ENCODE data around the gene GNG4. TPM values are rescaled to one million over a fixed set of nuclear protein-coding genes. Genes with fewer than 3 reads are reported as not detected.
"Not testable (repeated sequence)": the region's sequence is repeated elsewhere in the genome, so short reads cannot be mapped to it uniquely, and the experiment has no call there.

Gene GNG4
- total and polyA plus RNA-seq, 3 donors from 2014 or later = 2.9 to 3.3 (median 3.2) TPM

DNA sequence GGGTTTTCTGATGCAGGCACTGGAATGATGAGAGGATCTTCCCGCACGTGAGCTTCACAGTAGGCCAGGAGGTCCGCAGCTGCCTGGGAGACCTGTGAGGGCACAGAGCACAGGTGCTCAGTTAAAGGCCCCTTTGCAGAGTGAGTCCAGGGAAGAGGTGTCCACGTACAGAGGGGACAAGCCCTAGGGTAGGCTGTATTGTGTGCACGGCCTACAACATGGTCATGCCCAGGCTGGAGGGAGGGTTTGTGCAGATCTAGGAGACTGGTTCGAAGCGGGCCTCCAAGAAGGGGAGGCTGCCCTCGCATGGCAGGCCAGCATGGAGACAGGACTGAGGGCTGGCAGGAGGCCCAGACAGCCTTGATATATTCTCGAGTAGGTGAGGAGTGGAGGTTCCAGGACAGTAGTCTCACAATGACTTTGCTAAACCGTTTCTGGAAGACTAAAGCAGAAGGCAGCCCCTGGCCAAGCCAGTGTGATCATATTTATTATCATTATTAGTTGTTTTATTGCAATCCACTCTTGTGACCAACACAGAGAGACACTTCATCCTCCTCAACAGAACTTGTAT, 97.4 kb downstream of the GNG4 start:
- intact Hi-C loops (cut with DNase I; ENCODE audit: low total_unique reads) = no loop called here
- H3K9me3 ChIP-seq = no peaks in the 10 kb centered on the region
- DNase-seq = peak; percentile 23
- H3K4me1 ChIP-seq = no peaks in the 10 kb centered on the region
- no peaks in the 10 kb centered on the region for H3K36me3 ChIP-seq (ENCODE audit: low read depth, missing control alignments)
- H3K27ac ChIP-seq = no peak overlapping the region
- TF ChIP-seq POLR2A (IDR thresholded peaks at IDR 0.05) (no peak), CTCF (IDR thresholded peaks at IDR 0.05) (no peak)
- 77% methylated on average over 9 to 10 of the region's 10 CpGs for WGBS, 2 donors
- H3K27me3 ChIP-seq = no peaks in the 10 kb centered on the region
- no peak overlapping the region for H3K4me3 ChIP-seq

GRCh38 chr1:235549351-235550139, 100.0 kb downstream of the GNG4 start:
- DNase-seq = no peak
- intact Hi-C loops (cut with DNase I; ENCODE audit: low total_unique reads) = no loop called here
- H3K4me3 ChIP-seq = no peak overlapping the region
- H3K27me3 ChIP-seq = no peaks in the 10 kb centered on the region
- no peak overlapping the region for H3K27ac ChIP-seq
- no peaks in the 10 kb centered on the region for H3K9me3 ChIP-seq
- no peaks in the 10 kb centered on the region for H3K36me3 ChIP-seq (ENCODE audit: low read depth, missing control alignments)
- TF ChIP-seq POLR2A (IDR thresholded peaks at IDR 0.05) (no peak), CTCF (IDR thresholded peaks at IDR 0.05) (no peak)
- H3K4me1 ChIP-seq = no peaks in the 10 kb centered on the region
- 79% methylated on average over 13 of the region's 13 CpGs for WGBS, 2 donors

GRCh38 chr1:235546369-235547155, 103.0 kb downstream of the GNG4 start:
- H3K36me3 ChIP-seq (ENCODE audit: low read depth, missing control alignments); H3K4me1 ChIP-seq; intact Hi-C loops (cut with DNase I; ENCODE audit: low total_unique reads); H3K9me3 ChIP-seq; H3K4me3 ChIP-seq; H3K27ac ChIP-seq; H3K27me3 ChIP-seq: not testable (repeated sequence)
- DNase-seq = peak; percentile 22
- WGBS, 2 donors = 63 to 69% methylated on average over 10 of the region's 10 CpGs

GRCh38 chr1:235545292-235545930, 104.2 kb downstream of the GNG4 start:
- H3K27ac ChIP-seq = no peak overlapping the region
- no peaks in the 10 kb centered on the region for H3K36me3 ChIP-seq (ENCODE audit: low read depth, missing control alignments)
- H3K4me1 ChIP-seq = no peaks in the 10 kb centered on the region
- no peaks in the 10 kb centered on the region for H3K27me3 ChIP-seq
- H3K4me3 ChIP-seq = no peak overlapping the region
- WGBS, 2 donors = 86 to 92% methylated on average over 9 of the region's 9 CpGs
- intact Hi-C loops (cut with DNase I; ENCODE audit: low total_unique reads) = no loop called here
- H3K9me3 ChIP-seq = no peaks in the 10 kb centered on the region
- DNase-seq = no peak
- no peak for TF ChIP-seq POLR2A (IDR thresholded peaks at IDR 0.05)

DNA sequence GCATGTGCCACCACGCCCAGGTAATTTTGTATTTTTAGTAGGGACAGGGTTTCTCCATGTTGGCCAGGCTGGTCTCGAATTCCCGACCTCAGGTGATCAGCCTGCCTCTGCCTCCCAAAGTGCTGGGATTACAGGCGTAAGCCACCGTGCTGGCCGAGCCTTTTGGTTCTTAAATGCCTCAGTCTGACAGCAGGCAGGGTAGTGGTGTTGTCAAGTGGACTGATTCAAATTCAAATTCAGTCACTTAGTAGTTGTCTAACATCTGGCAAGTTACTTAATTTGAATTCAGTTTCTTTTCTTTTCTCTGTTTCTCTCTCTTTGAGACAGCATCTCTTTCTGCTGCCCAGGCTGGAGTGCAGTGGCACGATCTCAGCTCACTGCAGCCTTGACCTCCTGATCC, 106.7 kb downstream of the GNG4 start:
- H3K9me3 ChIP-seq; H3K4me3 ChIP-seq; intact Hi-C loops (cut with DNase I; ENCODE audit: low total_unique reads); H3K36me3 ChIP-seq (ENCODE audit: low read depth, missing control alignments); H3K4me1 ChIP-seq; H3K27me3 ChIP-seq; DNase-seq; H3K27ac ChIP-seq: not testable (repeated sequence)
- WGBS, 2 donors = 74 to 78% methylated on average over 7 of the region's 7 CpGs
